AML-193 (cell line): ENCODE results near the gene CARMIL3.
A peak's percentile ranks its signal among the peaks of the same experiment; 100 is the strongest.
"Not testable (repeated sequence)": the region's sequence is repeated elsewhere in the genome, so short reads cannot be mapped to it uniquely, and the experiment has no call there.

Experiments
- DNase-seq, 2 experiments: peaks; one replicate each; lab custom pipeline; 2025; lab: John Stamatoyannopoulos, UW

Gene CARMIL3

GRCh38 chr14:24093901-24094840 lies 42.4 kb downstream of the CARMIL3 start, which contains the start of gene PCK2:
PCK2 (plus strand) TSS chr14:24094311; CDS start chr14:24094406, 95 bp downstream.
- DNase-seq, result peak; percentile 87 to 90

- DNase-seq, result no peak
Measured at GRCh38 chr14:24094841-24095270, 43.0 kb downstream of the CARMIL3 start.

- peak; percentile 59 to 74 for DNase-seq
Measured at GRCh38 chr14:24095271-24096068, 43.7 kb downstream of the CARMIL3 start.

- DNase-seq, result no peak
Measured at GRCh38 chr14:24096545-24097181, 44.9 kb downstream of the CARMIL3 start.

- no peak for DNase-seq
Measured at GRCh38 chr14:24098229-24098926, 46.6 kb downstream of the CARMIL3 start.

- no peak for DNase-seq
Measured at GRCh38 chr14:24098927-24099813, 47.4 kb downstream of the CARMIL3 start.

GRCh38 chr14:24100197-24100981 lies 48.6 kb downstream of the CARMIL3 start:
- peak; percentile 17 to 21 for DNase-seq

- no peak for DNase-seq
Measured at GRCh38 chr14:24100982-24101494, 49.2 kb downstream of the CARMIL3 start.

GRCh38 chr14:24102357-24103048 lies 50.7 kb downstream of the CARMIL3 start:
- DNase-seq, result no peak

GRCh38 chr14:24103451-24103850 lies 51.6 kb downstream of the CARMIL3 start:
- DNase-seq, result no peak

GRCh38 chr14:24105609-24106239 lies 53.9 kb downstream of the CARMIL3 start:
- not testable (repeated sequence) for DNase-seq

- no peak for DNase-seq
Measured at GRCh38 chr14:24106672-24107271, 55.0 kb downstream of the CARMIL3 start.

GRCh38 chr14:24108336-24108874 lies 56.6 kb downstream of the CARMIL3 start:
- no peak for DNase-seq

- no peak for DNase-seq
Measured at GRCh38 chr14:24110060-24110459, 58.3 kb downstream of the CARMIL3 start.

- DNase-seq, result no peak
Measured at GRCh38 chr14:24110523-24110922, 58.7 kb downstream of the CARMIL3 start.

- DNase-seq, result peak in 1 of 2 experiments; percentile 34
Measured at GRCh38 chr14:24113379-24113800, 61.6 kb downstream of the CARMIL3 start.

GRCh38 chr14:24113801-24114531 lies 62.2 kb downstream of the CARMIL3 start:
- DNase-seq, result peak; percentile 88 to 94
